GM21737 (cell line): ENCODE data around the gene ERCC8.

ENCODE experiments used
- ATAC-seq: cut with Tn5 transposase; IDR thresholded peaks from one replicate; pipeline ENCODE4 v1.9.1; 2021; ENCODE audit warnings: mild to moderate bottlenecking, moderate library complexity; ENCODE audit not compliant: unreplicated experiment

The ERCC8 gene

GRCh38 chr5:60842871-60843385, 101.9 kb downstream of the ERCC8 start:
- ATAC-seq, result no peak

GRCh38 chr5:60841361-60841760, 103.5 kb downstream of the ERCC8 start:
- no peak for ATAC-seq

- no peak for ATAC-seq
Observed at GRCh38 chr5:60836131-60836530, 108.7 kb downstream of the ERCC8 start.

DNA sequence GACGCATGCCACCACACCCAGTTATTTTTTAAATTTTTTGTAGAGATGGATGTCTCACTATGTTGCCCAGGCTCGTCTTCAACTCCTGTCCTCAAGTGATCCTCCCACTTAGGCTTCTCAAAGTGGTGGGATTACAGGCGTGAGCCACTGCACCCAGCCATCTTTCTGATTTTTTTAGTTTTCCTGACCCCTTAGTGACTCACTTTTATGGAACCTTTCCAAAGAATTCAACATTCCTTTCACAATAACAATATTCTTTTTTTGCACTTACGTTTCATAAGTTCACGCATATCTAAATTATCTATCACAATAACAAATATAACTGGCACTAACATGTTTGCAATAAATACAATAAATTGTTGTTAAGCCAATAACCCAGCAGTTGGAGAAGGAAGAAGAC, 109.3 kb downstream of the ERCC8 start:
- ATAC-seq, result no peak

- ATAC-seq, result no peak
Observed at GRCh38 chr5:60833520-60833919, 111.3 kb downstream of the ERCC8 start.

DNA sequence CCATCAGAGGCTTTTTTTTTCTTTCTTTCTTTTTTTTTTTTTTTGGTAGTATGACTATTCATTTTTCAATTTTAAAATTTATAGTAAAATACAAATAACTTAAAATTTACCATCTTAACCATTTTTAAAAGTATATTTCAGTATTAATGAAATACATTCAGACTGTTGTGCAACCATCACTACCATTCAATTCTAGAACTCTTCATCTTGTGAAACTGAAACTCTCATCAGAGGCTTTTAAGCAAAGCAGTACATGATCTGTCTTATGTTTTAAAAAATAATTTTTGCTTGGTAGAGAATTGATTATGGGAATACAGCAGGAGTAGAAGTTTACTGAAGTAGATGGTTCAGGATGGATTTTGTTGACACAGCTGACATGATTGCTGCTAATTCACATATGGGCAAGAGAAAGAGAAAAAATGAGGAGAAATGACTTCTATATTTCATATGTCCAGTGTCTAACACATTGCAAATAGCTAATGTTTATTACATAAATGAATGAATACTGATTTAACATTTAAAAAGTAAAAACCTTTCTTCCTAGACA, 114.2 kb downstream of the ERCC8 start:
- ATAC-seq, result peak; percentile 41

DNA sequence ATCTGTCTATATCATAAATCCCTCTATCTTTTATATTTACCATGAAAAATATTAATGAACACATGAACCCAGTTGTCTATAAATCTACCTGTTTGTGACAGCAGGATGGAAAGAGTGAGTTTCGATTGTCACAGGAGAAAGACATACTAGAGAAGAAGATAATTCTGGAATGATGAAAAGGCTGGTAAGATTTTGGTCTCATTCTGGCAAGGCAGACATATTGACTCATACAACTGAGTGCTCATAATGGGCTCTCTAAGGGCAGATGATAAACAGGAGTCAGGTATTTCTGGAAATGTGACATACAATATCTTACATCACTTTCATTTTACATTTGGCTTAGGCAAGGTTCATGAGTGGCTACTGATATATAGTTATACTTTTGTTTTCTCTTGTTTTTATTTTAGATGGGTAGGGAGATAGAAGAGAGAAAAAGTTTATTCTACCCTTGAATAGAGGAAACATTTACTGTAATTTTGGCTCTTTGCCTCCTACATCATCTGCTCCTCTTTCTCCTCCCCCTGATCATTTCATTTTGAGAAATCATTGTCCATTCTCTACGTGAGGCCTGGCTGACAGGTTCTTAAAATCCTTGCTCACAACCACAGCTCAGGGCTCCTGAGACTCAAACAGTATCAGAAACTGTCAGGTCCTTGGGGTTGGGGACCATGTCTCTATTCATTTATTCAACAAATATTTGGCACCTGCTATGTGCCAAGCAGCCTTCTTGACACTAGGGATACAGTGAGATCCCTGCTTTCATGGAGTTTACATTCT, 115.2 kb downstream of the ERCC8 start:
- ATAC-seq, result no peak

DNA sequence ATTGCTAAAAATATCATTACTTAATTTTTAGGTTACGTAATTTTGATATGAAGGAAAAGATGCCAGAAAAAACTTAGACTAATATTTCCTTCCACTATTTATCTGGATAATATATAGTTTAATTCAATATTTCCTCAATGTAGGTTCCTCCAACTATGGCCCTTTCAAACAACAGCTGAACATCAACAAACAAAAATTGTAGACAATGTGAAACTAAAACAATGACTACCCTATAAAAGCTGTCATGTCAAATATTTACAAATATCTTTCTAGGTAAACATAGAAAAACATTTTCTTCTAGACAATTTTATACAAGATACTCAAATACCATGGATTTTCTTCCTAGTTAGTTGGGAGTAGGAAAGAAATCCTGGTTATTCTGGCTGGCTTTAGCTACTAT, 117.7 kb downstream of the ERCC8 start:
- ATAC-seq, result no peak

GRCh38 chr5:60826653-60827052, 118.2 kb downstream of the ERCC8 start:
- peak; percentile 69 for ATAC-seq
